ENCODE data around the gene SLC2A14. TPM values are rescaled to one million over a fixed set of nuclear protein-coding genes. Genes with fewer than 3 reads are reported as not detected.
"Not testable (repeated sequence)": the region's sequence is repeated elsewhere in the genome, so short reads cannot be mapped to it uniquely, and the experiment has no call there.

The SLC2A14 gene
- total and polyA plus RNA-seq, 8 donors, result 4.3 to 8.1 (median 6.3) TPM

GRCh38 chr12:7832059-7832696 lies 40.5 kb downstream of the SLC2A14 start:
- TF ChIP-seq CTCF (IDR thresholded peaks at IDR 0.05), result peak in 1 of 4 donors; percentile 29
- Histone ChIP-seq H3K27ac (no peak overlapping the region), H3K9me3 (no peaks in the 10 kb centered on the region), H3K36me3 (no peaks in the 10 kb centered on the region), H3K4me1 (no peaks in the 10 kb centered on the region), H3K4me3 (no peak overlapping the region), H3K27me3 (no peaks in the 10 kb centered on the region)
- ATAC-seq (peak; percentile 46 to 89 (median 78)), DNase-seq (peak in 2 of 6 donors; percentile 17 to 19), FAIRE-seq (no peak)
- WGBS, 2 donors, result 60 to 62% methylated on average over 6 of the region's 6 CpGs
- intact Hi-C loops (cut with DNase I), result no loop called here

- ATAC-seq; H3K4me3 ChIP-seq; H3K27ac ChIP-seq; H3K9me3 ChIP-seq; FAIRE-seq; H3K27me3 ChIP-seq; DNase-seq; H3K4me1 ChIP-seq; intact Hi-C loops (cut with DNase I); H3K36me3 ChIP-seq: not testable (repeated sequence)
- WGBS, 2 donors, result 94 to 100% methylated on average over 4 of the region's 4 CpGs
Measured at GRCh38 chr12:7829737-7830136, 43.0 kb downstream of the SLC2A14 start.

- H3K27me3 ChIP-seq; FAIRE-seq; H3K9me3 ChIP-seq; H3K27ac ChIP-seq; H3K4me3 ChIP-seq; DNase-seq; H3K4me1 ChIP-seq; intact Hi-C loops (cut with DNase I); H3K36me3 ChIP-seq: not testable (repeated sequence)
- peak in 1 of 4 donors; percentile 26 for ATAC-seq
- WGBS, 2 donors, result 62 to 75% methylated on average over 2 to 3 of the region's 4 CpGs
Measured at GRCh38 chr12:7825754-7826153, 47.0 kb downstream of the SLC2A14 start.

GRCh38 chr12:7806863-7807487 lies 65.7 kb downstream of the SLC2A14 start:
- H3K4me1 ChIP-seq, result no peaks in the 10 kb centered on the region
- no peaks in the 10 kb centered on the region for H3K9me3 ChIP-seq
- ATAC-seq (peak; percentile 89 to 97 (median 94)), DNase-seq (peak in 5 of 6 donors; percentile 27 to 82 (median 65)), FAIRE-seq (no peak)
- no peaks in the 10 kb centered on the region for H3K36me3 ChIP-seq
- intact Hi-C loops (cut with DNase I), result loop anchor here in 1 of 3 donors (5.0 kb wide), 1 partner anchor 130 kb away; no protein-coding TSS in a partner anchor
- 6 to 7% methylated on average over 2 of the region's 2 CpGs for WGBS, 2 donors
- H3K27ac ChIP-seq, result no peak overlapping the region
- H3K4me3 ChIP-seq, result no peak overlapping the region
- H3K27me3 ChIP-seq, result no peaks in the 10 kb centered on the region
- TF ChIP-seq CTCF (IDR thresholded peaks at IDR 0.05), result peak; percentile 44 to 93 (median 80)

- not testable (repeated sequence) for H3K36me3 ChIP-seq, H3K27me3 ChIP-seq, H3K4me1 ChIP-seq, H3K4me3 ChIP-seq, FAIRE-seq, ATAC-seq, H3K27ac ChIP-seq, DNase-seq, H3K9me3 ChIP-seq
- intact Hi-C loops (cut with DNase I), result loop anchor here in 1 of 3 donors (5.0 kb wide), 1 partner anchor 129 kb away; no protein-coding TSS in a partner anchor
- 58 to 71% methylated on average over 6 of the region's 6 CpGs for WGBS, 2 donors
Measured at GRCh38 chr12:7806319-7806718, 66.4 kb downstream of the SLC2A14 start.

- no peaks in the 10 kb centered on the region for H3K27me3 ChIP-seq
- H3K36me3 ChIP-seq, result no peaks in the 10 kb centered on the region
- no peak overlapping the region for H3K4me3 ChIP-seq
- WGBS, 2 donors, result 41 to 50% methylated on average over 4 of the region's 4 CpGs
- intact Hi-C loops (cut with DNase I), result no loop called here
- FAIRE-seq, result no peak
- no peak for ATAC-seq
- DNase-seq, result no peak
- no peaks in the 10 kb centered on the region for H3K9me3 ChIP-seq
- TF ChIP-seq CTCF (IDR thresholded peaks at IDR 0.05), result no peak
- H3K4me1 ChIP-seq, result peaks cover 3 to 6% (median 4%) of the 10 kb centered on the region in 3 donors
- no peak overlapping the region for H3K27ac ChIP-seq
Measured at GRCh38 chr12:7801460-7801859, 71.3 kb downstream of the SLC2A14 start.

GRCh38 chr12:7798750-7799308 lies 73.9 kb downstream of the SLC2A14 start:
- not testable (repeated sequence) for ATAC-seq

More at GRCh38 chr12:7798750-7799308, 73.9 kb downstream of the SLC2A14 start:
- H3K4me1 ChIP-seq; intact Hi-C loops (cut with DNase I); H3K9me3 ChIP-seq; H3K27ac ChIP-seq; H3K4me3 ChIP-seq; FAIRE-seq; H3K27me3 ChIP-seq; H3K36me3 ChIP-seq; DNase-seq: not testable (repeated sequence)
- WGBS, 2 donors, result 48% methylated on average over 1 of the region's 4 CpGs
